ENCODE measurements around the gene UNC13B. TPM values are rescaled to one million over a fixed set of nuclear protein-coding genes. Genes with fewer than 3 reads are reported as not detected.
A peak's percentile ranks its signal among the peaks of the same experiment; 100 is the strongest.

The UNC13B gene
- total RNA-seq, 1 donor from 2014 or later = 16.8 TPM

DNA sequence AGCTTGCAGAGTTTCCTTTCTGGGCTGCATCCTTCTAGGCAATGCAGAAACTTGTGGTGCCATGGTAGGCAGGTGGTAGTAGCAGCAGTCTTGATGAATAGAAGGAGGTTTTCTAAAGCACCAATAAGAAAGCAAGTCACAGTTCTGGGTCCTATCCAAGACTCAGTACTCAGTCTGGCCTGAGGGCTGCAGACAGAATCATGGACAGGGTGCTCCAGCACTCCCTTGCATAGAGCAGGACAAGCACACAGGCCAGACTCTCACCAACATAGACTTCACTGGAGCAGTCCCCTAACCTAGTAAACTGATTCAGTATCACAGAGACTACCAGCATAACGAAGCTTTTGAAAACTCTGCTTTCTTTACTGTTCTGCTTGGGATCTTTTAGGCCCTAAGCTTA is 194.1 kb downstream of the UNC13B start:
- DNase-seq (ENCODE audit: low read depth) = no peak
- no peak for TF ChIP-seq CTCF (IDR thresholded peaks at IDR 0.05; ENCODE audit: insufficient read depth, low read length, severe bottlenecking)
- Histone ChIP-seq H3K27me3 (ENCODE audit: control insufficient read depth, insufficient read depth, low read length) (no peaks in the 10 kb centered on the region), H3K4me3 (ENCODE audit: low read depth, low read length) (no peak overlapping the region), H3K36me3 (ENCODE audit: control insufficient read depth, insufficient read depth, low read length) (no peaks in the 10 kb centered on the region)
- FAIRE-seq = no peak

GRCh38 chr9:35357116-35357515 is 195.3 kb downstream of the UNC13B start:
- Histone ChIP-seq H3K4me3 (ENCODE audit: low read depth, low read length) (no peak overlapping the region), H3K36me3 (ENCODE audit: control insufficient read depth, insufficient read depth, low read length) (no peaks in the 10 kb centered on the region), H3K27me3 (ENCODE audit: control insufficient read depth, insufficient read depth, low read length) (no peaks in the 10 kb centered on the region)
- FAIRE-seq = no peak
- DNase-seq (ENCODE audit: low read depth) = no peak
- no peak for TF ChIP-seq CTCF (IDR thresholded peaks at IDR 0.05; ENCODE audit: insufficient read depth, low read length, severe bottlenecking)

GRCh38 chr9:35357826-35358225 is 196.0 kb downstream of the UNC13B start:
- Histone ChIP-seq H3K4me3 (ENCODE audit: low read depth, low read length) (no peak overlapping the region), H3K27me3 (ENCODE audit: control insufficient read depth, insufficient read depth, low read length) (no peaks in the 10 kb centered on the region), H3K36me3 (ENCODE audit: control insufficient read depth, insufficient read depth, low read length) (no peaks in the 10 kb centered on the region)
- FAIRE-seq (no peak), DNase-seq (ENCODE audit: low read depth) (no peak)
- TF ChIP-seq CTCF (IDR thresholded peaks at IDR 0.05; ENCODE audit: insufficient read depth, low read length, severe bottlenecking) = no peak

DNA sequence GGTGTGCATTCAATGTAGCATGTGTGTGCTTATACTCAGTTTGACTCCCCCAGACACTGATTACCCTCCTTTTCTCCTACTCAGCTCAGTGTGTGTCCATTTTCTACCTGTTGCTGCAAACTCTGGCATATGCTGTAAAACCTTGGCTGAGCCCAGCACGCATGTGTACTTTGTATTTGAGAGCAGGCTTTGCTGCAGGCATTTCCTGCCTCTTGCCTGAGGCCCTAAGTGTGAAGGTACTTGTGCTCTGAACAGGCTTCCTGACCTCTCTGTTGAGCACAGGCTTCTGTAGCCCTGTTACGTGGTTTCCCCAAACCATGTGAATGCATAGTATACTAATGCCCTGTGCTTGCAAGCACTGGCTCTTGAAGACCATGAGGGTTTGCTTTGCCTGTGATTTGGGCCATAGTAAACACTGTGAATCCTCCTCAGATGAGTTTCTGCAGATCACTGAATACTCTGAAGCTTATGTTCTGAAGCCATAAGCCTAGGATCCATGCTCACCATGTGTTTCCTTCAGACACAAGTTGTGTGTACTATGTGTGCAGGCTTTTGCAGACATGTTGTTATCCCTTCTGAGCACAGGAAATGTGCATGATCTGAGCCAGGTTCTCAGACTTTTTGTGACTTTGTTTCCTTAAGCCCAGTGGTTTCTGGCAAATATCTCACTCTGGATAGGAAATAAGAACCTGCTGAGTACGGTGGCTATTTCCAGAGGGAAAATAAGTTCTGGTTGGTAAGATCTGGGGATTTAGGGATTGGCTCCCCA is 203.2 kb downstream of the UNC13B start:
- no peak for TF ChIP-seq CTCF (IDR thresholded peaks at IDR 0.05; ENCODE audit: insufficient read depth, low read length, severe bottlenecking)
- no peak overlapping the region for H3K4me3 ChIP-seq (ENCODE audit: low read depth, low read length)
- H3K36me3 ChIP-seq (ENCODE audit: control insufficient read depth, insufficient read depth, low read length) = no peaks in the 10 kb centered on the region
- DNase-seq (ENCODE audit: low read depth) (no peak), FAIRE-seq (no peak)
- no peaks in the 10 kb centered on the region for H3K27me3 ChIP-seq (ENCODE audit: control insufficient read depth, insufficient read depth, low read length)

GRCh38 chr9:35366627-35367026 is 204.8 kb downstream of the UNC13B start:
- no peak for FAIRE-seq
- no peak for TF ChIP-seq CTCF (IDR thresholded peaks at IDR 0.05; ENCODE audit: insufficient read depth, low read length, severe bottlenecking)
- Histone ChIP-seq H3K36me3 (ENCODE audit: control insufficient read depth, insufficient read depth, low read length) (no peaks in the 10 kb centered on the region), H3K27me3 (ENCODE audit: control insufficient read depth, insufficient read depth, low read length) (no peaks in the 10 kb centered on the region), H3K4me3 (ENCODE audit: low read depth, low read length) (no peak overlapping the region)
- DNase-seq (ENCODE audit: low read depth) = no peak

- DNase-seq (ENCODE audit: low read depth) = peak; percentile 96
- H3K4me3 ChIP-seq (ENCODE audit: low read depth, low read length) = no peak overlapping the region
- no peak for FAIRE-seq
- H3K36me3 ChIP-seq (ENCODE audit: control insufficient read depth, insufficient read depth, low read length) = no peaks in the 10 kb centered on the region
- no peak for TF ChIP-seq CTCF (IDR thresholded peaks at IDR 0.05; ENCODE audit: insufficient read depth, low read length, severe bottlenecking)
- H3K27me3 ChIP-seq (ENCODE audit: control insufficient read depth, insufficient read depth, low read length) = no peaks in the 10 kb centered on the region
These were observed 205.6 kb downstream of the UNC13B start for GRCh38 chr9:35367451-35367850.

Measured in bronchial epithelial cell (primary cell).